A549 (cell line): ENCODE measurements around the gene CPLANE1.

Source experiments
- CEBPB ChIP-seq, 2 experiments: fragments of >200 bp in 1 of 2; sonication (Bioruptor Twin) in 1 of 2; formaldehyde crosslinking in 1 of 2; IDR thresholded peaks; 2 replicates each; pipeline ENCODE4 v1.6.1; 2012 to 2016
- CHD4 ChIP-seq: fragments of 200-600 bp; sonication (generic); IDR thresholded peaks from 2 replicates; pipeline ENCODE4 v1.6.1; 2016; ENCODE audit warnings: antibody characterized with exemption, mild to moderate bottlenecking, borderline replicate concordance
- EHMT2 ChIP-seq: fragments of 200-600 bp; sonication (generic); IDR thresholded peaks from 2 replicates; pipeline ENCODE4 v1.6.1; 2016; ENCODE audit warnings: antibody characterized with exemption, low read depth, mild to moderate bottlenecking, moderate library complexity
- EP300 ChIP-seq, 2 experiments: fragments of >200 bp; sonication (Bioruptor Twin); formaldehyde crosslinking; IDR thresholded peaks; 2 replicates in 1 of 2; 3 replicates in 1 of 2; pipeline ENCODE4 v1.6.1; 2016 to 2017
- JUN ChIP-seq, 2 experiments: fragments of >200 bp; sonication (Bioruptor Twin); formaldehyde crosslinking; IDR thresholded peaks; 2 replicates in 1 of 2; 3 replicates in 1 of 2; pipeline ENCODE4 v1.6.1; 2016 to 2017
- MAZ ChIP-seq: fragments of 150-350 bp; IDR thresholded peaks from 2 replicates; pipeline ENCODE4 v1.6.1; 2014; ENCODE audit warnings: antibody characterized with exemption, low read depth, low read length, borderline replicate concordance
- ZFP36 ChIP-seq: fragments of 450-650 bp; IDR thresholded peaks from 2 replicates; pipeline ENCODE4 v1.6.1; 2014; ENCODE audit warnings: borderline replicate concordance; ENCODE audit not compliant: partially characterized antibody
- TF ChIP-seq, protein P1 (sequence below): fragments of 450-650 bp; IDR thresholded peaks from 2 replicates; pipeline ENCODE4 v1.6.1; 2014; ENCODE audit warnings: antibody characterized with exemption
- TF ChIP-seq, protein P2 (sequence below): fragments of >200 bp; sonication (Bioruptor Twin); formaldehyde crosslinking; IDR thresholded peaks from 3 replicates; pipeline ENCODE4 v1.5.1; 2016
- TF ChIP-seq, protein P3 (sequence below): fragments of 200-600 bp; sonication (generic); IDR thresholded peaks from 2 replicates; pipeline ENCODE4 v1.6.1; 2016; ENCODE audit warnings: antibody characterized with exemption, mild to moderate bottlenecking, moderate library complexity
- TF ChIP-seq, protein P4 (sequence below): fragments of 150-350 bp; IDR thresholded peaks from 2 replicates; pipeline ENCODE4 v1.6.1; 2014; ENCODE audit warnings: low read depth, mild to moderate bottlenecking, low read length
- TF ChIP-seq, protein P5 (sequence below): IDR thresholded peaks from 2 replicates; pipeline ENCODE4 v1.6.1; 2012

DNA sequence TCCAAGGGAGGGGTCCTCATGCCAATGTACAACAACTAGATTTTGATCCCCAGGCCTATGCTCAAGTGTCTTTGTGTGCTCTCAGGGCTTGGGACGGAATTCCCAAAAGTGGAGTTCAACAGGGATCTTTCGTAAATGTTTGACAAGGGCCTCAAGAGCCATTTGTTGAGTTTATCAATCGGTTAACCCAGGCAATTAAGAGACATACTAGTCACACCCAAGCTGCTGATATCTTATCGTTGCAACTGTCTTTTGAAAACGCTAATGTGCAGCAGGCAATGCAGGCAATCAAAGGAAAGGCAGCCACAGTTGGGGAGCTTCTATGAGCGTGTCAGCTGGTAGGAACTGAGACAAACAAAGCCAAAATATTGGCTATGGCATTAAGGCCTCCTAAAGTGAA, 161.2 kb downstream of the CPLANE1 start:
- TF ChIP-seq, protein P1, sequence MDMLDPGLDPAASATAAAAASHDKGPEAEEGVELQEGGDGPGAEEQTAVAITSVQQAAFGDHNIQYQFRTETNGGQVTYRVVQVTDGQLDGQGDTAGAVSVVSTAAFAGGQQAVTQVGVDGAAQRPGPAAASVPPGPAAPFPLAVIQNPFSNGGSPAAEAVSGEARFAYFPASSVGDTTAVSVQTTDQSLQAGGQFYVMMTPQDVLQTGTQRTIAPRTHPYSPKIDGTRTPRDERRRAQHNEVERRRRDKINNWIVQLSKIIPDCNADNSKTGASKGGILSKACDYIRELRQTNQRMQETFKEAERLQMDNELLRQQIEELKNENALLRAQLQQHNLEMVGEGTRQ: no peak
- TF ChIP-seq, protein P2, sequence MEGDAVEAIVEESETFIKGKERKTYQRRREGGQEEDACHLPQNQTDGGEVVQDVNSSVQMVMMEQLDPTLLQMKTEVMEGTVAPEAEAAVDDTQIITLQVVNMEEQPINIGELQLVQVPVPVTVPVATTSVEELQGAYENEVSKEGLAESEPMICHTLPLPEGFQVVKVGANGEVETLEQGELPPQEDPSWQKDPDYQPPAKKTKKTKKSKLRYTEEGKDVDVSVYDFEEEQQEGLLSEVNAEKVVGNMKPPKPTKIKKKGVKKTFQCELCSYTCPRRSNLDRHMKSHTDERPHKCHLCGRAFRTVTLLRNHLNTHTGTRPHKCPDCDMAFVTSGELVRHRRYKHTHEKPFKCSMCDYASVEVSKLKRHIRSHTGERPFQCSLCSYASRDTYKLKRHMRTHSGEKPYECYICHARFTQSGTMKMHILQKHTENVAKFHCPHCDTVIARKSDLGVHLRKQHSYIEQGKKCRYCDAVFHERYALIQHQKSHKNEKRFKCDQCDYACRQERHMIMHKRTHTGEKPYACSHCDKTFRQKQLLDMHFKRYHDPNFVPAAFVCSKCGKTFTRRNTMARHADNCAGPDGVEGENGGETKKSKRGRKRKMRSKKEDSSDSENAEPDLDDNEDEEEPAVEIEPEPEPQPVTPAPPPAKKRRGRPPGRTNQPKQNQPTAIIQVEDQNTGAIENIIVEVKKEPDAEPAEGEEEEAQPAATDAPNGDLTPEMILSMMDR: no peak
- TF ChIP-seq MAZ (no peak), EP300 (IDR thresholded peaks at IDR 0.05) (no peak), CEBPB (IDR thresholded peaks at IDR 0.05) (no peak), ZFP36 (no peak), CHD4 (no peak), JUN (IDR thresholded peaks at IDR 0.05) (no peak), EHMT2 (no peak)
- TF ChIP-seq, protein P3, sequence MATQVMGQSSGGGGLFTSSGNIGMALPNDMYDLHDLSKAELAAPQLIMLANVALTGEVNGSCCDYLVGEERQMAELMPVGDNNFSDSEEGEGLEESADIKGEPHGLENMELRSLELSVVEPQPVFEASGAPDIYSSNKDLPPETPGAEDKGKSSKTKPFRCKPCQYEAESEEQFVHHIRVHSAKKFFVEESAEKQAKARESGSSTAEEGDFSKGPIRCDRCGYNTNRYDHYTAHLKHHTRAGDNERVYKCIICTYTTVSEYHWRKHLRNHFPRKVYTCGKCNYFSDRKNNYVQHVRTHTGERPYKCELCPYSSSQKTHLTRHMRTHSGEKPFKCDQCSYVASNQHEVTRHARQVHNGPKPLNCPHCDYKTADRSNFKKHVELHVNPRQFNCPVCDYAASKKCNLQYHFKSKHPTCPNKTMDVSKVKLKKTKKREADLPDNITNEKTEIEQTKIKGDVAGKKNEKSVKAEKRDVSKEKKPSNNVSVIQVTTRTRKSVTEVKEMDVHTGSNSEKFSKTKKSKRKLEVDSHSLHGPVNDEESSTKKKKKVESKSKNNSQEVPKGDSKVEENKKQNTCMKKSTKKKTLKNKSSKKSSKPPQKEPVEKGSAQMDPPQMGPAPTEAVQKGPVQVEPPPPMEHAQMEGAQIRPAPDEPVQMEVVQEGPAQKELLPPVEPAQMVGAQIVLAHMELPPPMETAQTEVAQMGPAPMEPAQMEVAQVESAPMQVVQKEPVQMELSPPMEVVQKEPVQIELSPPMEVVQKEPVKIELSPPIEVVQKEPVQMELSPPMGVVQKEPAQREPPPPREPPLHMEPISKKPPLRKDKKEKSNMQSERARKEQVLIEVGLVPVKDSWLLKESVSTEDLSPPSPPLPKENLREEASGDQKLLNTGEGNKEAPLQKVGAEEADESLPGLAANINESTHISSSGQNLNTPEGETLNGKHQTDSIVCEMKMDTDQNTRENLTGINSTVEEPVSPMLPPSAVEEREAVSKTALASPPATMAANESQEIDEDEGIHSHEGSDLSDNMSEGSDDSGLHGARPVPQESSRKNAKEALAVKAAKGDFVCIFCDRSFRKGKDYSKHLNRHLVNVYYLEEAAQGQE: no peak
- TF ChIP-seq, protein P4, sequence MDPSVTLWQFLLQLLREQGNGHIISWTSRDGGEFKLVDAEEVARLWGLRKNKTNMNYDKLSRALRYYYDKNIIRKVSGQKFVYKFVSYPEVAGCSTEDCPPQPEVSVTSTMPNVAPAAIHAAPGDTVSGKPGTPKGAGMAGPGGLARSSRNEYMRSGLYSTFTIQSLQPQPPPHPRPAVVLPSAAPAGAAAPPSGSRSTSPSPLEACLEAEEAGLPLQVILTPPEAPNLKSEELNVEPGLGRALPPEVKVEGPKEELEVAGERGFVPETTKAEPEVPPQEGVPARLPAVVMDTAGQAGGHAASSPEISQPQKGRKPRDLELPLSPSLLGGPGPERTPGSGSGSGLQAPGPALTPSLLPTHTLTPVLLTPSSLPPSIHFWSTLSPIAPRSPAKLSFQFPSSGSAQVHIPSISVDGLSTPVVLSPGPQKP: no peak
- TF ChIP-seq, protein P5, sequence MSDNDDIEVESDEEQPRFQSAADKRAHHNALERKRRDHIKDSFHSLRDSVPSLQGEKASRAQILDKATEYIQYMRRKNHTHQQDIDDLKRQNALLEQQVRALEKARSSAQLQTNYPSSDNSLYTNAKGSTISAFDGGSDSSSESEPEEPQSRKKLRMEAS: no peak
